NCI-H2227 (cell line): Measurements from ENCODE around the gene SLC66A3.

Experiments used
- DNase-seq: peaks from one replicate; lab custom pipeline; 2025; ENCODE audit not compliant: unreplicated experiment; lab: John Stamatoyannopoulos, UW

The SLC66A3 gene

GRCh38 chr2:11213090-11213638 is 57.9 kb downstream of the SLC66A3 start:
- no peak for DNase-seq

- no peak for DNase-seq
Observed at GRCh38 chr2:11213975-11214374, 58.7 kb downstream of the SLC66A3 start.

- DNase-seq, result no peak
Observed at GRCh38 chr2:11214770-11215169, 59.5 kb downstream of the SLC66A3 start.

GRCh38 chr2:11215407-11215806 is 60.1 kb downstream of the SLC66A3 start:
- no peak for DNase-seq

- DNase-seq, result no peak
Observed at GRCh38 chr2:11220445-11220844, 65.2 kb downstream of the SLC66A3 start.

- no peak for DNase-seq
Observed at GRCh38 chr2:11222845-11223244, 67.6 kb downstream of the SLC66A3 start.

GRCh38 chr2:11224887-11225286 is 69.6 kb downstream of the SLC66A3 start:
- DNase-seq, result no peak

GRCh38 chr2:11227595-11227994 is 72.3 kb downstream of the SLC66A3 start:
- DNase-seq, result no peak
